ENCODE measurements around the gene GPN1.
"Not testable (repeated sequence)": the region's sequence is repeated elsewhere in the genome, so short reads cannot be mapped to it uniquely, and the experiment has no call there.

- TF ChIP-seq CTCF, POLR2A (IDR thresholded peaks at IDR 0.05): not testable (repeated sequence)
Observed at GRCh38 chr2:27682334-27682771, 53.5 kb downstream of the GPN1 start.

All from Peyer's patch (tissue), 4 donors.